ENCODE measurements around the gene RHBDL2. TPM values are rescaled to one million over a fixed set of nuclear protein-coding genes. Genes with fewer than 3 reads are reported as not detected.
"Not testable (repeated sequence)": the region's sequence is repeated elsewhere in the genome, so short reads cannot be mapped to it uniquely, and the experiment has no call there.

RHBDL2 gene
- total RNA-seq, 1 experiment from 2014 or later = 0.30 TPM

GRCh38 chr1:38852780-38853179 is 88.8 kb downstream of the RHBDL2 start:
- H3K9me3 Mint-ChIP-seq (ENCODE audit: unreplicated experiment) = no peaks in the 10 kb centered on the region
- no peak overlapping the region for H3K4me3 Mint-ChIP-seq (ENCODE audit: unreplicated experiment)
- no TSS peak for BruUV-seq (replicated peaks)
- no peak overlapping the region for H3K27ac Mint-ChIP-seq (ENCODE audit: low read depth, unreplicated experiment)
- H3K27me3 Mint-ChIP-seq (ENCODE audit: insufficient read depth, unreplicated experiment) = no peaks in the 10 kb centered on the region
- CTCF ChIA-PET = no interaction called here
- peaks cover 20% of the 10 kb centered on the region for H3K4me1 Mint-ChIP-seq (ENCODE audit: insufficient read depth, unreplicated experiment)
- DNase-seq (ENCODE audit: unreplicated experiment) = no peak
- peaks cover 90% of the 10 kb centered on the region for H3K36me3 Mint-ChIP-seq (ENCODE audit: insufficient read depth, unreplicated experiment)
- no peak for TF ChIP-seq CTCF (IDR thresholded peaks at IDR 0.05; ENCODE audit: unreplicated experiment)
- POLR2A ChIA-PET = interaction anchor here (0.6 kb wide), 1 partner anchor 20 kb away, joined by 3 read pairs; the partner anchor contains the start of gene MYCBP
- intact Hi-C loops (cut with micrococcal nuclease) = no loop called here

GRCh38 chr1:38848071-38848470 is 93.6 kb downstream of the RHBDL2 start:
- Mint-ChIP-seq H3K27ac (ENCODE audit: low read depth, unreplicated experiment) (no peak overlapping the region), H3K36me3 (ENCODE audit: insufficient read depth, unreplicated experiment) (peaks cover 100% of the 10 kb centered on the region), H3K9me3 (ENCODE audit: unreplicated experiment) (no peaks in the 10 kb centered on the region), H3K4me1 (ENCODE audit: insufficient read depth, unreplicated experiment) (peaks cover 14% of the 10 kb centered on the region), H3K4me3 (ENCODE audit: unreplicated experiment) (no peak overlapping the region), H3K27me3 (ENCODE audit: insufficient read depth, unreplicated experiment) (no peaks in the 10 kb centered on the region)
- intact Hi-C loops (cut with micrococcal nuclease) = no loop called here
- TF ChIP-seq CTCF (IDR thresholded peaks at IDR 0.05; ENCODE audit: unreplicated experiment) = no peak
- no TSS peak for BruUV-seq (replicated peaks)
- CTCF ChIA-PET = interaction anchor here (0.6 to 1.0 kb wide), 3 partner anchors 10 to 244 kb away, joined by 3 read pairs; no protein-coding TSS in a partner anchor
- POLR2A ChIA-PET = interaction anchor here (0.7 to 2.1 kb wide), 2 partner anchors 12 kb away, joined by 4 read pairs; partner anchors contain the start of gene RRAGC
- no peak for DNase-seq (ENCODE audit: unreplicated experiment)

GRCh38 chr1:38846210-38846609 is 95.4 kb downstream of the RHBDL2 start:
- H3K4me1 Mint-ChIP-seq (ENCODE audit: insufficient read depth, unreplicated experiment) = peaks cover 11% of the 10 kb centered on the region
- intact Hi-C loops (cut with micrococcal nuclease) = no loop called here
- no peak for DNase-seq (ENCODE audit: unreplicated experiment)
- H3K9me3 Mint-ChIP-seq (ENCODE audit: unreplicated experiment) = no peaks in the 10 kb centered on the region
- H3K27me3 Mint-ChIP-seq (ENCODE audit: insufficient read depth, unreplicated experiment) = no peaks in the 10 kb centered on the region
- CTCF ChIA-PET = interaction anchor here (0.6 to 2.4 kb wide), 5 partner anchors 11 to 967 kb away, joined by 3 to 7 read pairs (median 4); no protein-coding TSS in a partner anchor
- no peak for TF ChIP-seq CTCF (IDR thresholded peaks at IDR 0.05; ENCODE audit: unreplicated experiment)
- no peak overlapping the region for H3K4me3 Mint-ChIP-seq (ENCODE audit: unreplicated experiment)
- H3K27ac Mint-ChIP-seq (ENCODE audit: low read depth, unreplicated experiment) = no peak overlapping the region
- POLR2A ChIA-PET = no interaction called here
- peaks cover 96% of the 10 kb centered on the region for H3K36me3 Mint-ChIP-seq (ENCODE audit: insufficient read depth, unreplicated experiment)
- BruUV-seq (replicated peaks) = no TSS peak

GRCh38 chr1:38845088-38845487 is 96.5 kb downstream of the RHBDL2 start:
- H3K4me3 Mint-ChIP-seq (ENCODE audit: unreplicated experiment); DNase-seq (ENCODE audit: unreplicated experiment); intact Hi-C loops (cut with micrococcal nuclease); H3K9me3 Mint-ChIP-seq (ENCODE audit: unreplicated experiment); H3K27me3 Mint-ChIP-seq (ENCODE audit: insufficient read depth, unreplicated experiment); BruUV-seq (replicated peaks); H3K4me1 Mint-ChIP-seq (ENCODE audit: insufficient read depth, unreplicated experiment); H3K27ac Mint-ChIP-seq (ENCODE audit: low read depth, unreplicated experiment); POLR2A ChIA-PET: not testable (repeated sequence)
- H3K36me3 Mint-ChIP-seq (ENCODE audit: insufficient read depth, unreplicated experiment) = peaks cover 94% of the 10 kb centered on the region
- CTCF ChIA-PET = interaction anchor here (0.6 to 2.4 kb wide), 2 partner anchors 818 to 1273 kb away, joined by 3 to 7 read pairs; no protein-coding TSS in a partner anchor

GRCh38 chr1:38840281-38840680 is 101.3 kb downstream of the RHBDL2 start:
- DNase-seq (ENCODE audit: unreplicated experiment) = no peak
- peaks cover 7% of the 10 kb centered on the region for H3K4me1 Mint-ChIP-seq (ENCODE audit: insufficient read depth, unreplicated experiment)
- H3K27ac Mint-ChIP-seq (ENCODE audit: low read depth, unreplicated experiment) = no peak overlapping the region
- H3K27me3 Mint-ChIP-seq (ENCODE audit: insufficient read depth, unreplicated experiment) = no peaks in the 10 kb centered on the region
- intact Hi-C loops (cut with micrococcal nuclease) = no loop called here
- no peak overlapping the region for H3K4me3 Mint-ChIP-seq (ENCODE audit: unreplicated experiment)
- TF ChIP-seq CTCF (IDR thresholded peaks at IDR 0.05; ENCODE audit: unreplicated experiment) = no peak
- H3K36me3 Mint-ChIP-seq (ENCODE audit: insufficient read depth, unreplicated experiment) = peaks cover 72% of the 10 kb centered on the region
- no peaks in the 10 kb centered on the region for H3K9me3 Mint-ChIP-seq (ENCODE audit: unreplicated experiment)
- ChIA-PET POLR2A (no interaction called here), CTCF (interaction anchor here (0.9 to 1.2 kb wide), 2 partner anchors 9 to 816 kb away, joined by 3 to 4 read pairs; no protein-coding TSS in a partner anchor)
- BruUV-seq (replicated peaks) = no TSS peak
